GM18868 (cell line): Measurements from ENCODE around the gene STAT6.

Source experiments
- ATAC-seq: cut with Tn5 transposase; IDR thresholded peaks from one replicate; pipeline ENCODE4 v1.9.1; 2021; ENCODE audit warnings: mild to moderate bottlenecking, moderate library complexity; ENCODE audit not compliant: unreplicated experiment

Gene STAT6

GRCh38 chr12:57111031-57111734, at the start of gene STAT6:
STAT6 (minus strand) TSS chr12:57111362; CDS start chr12:57108278, 3,084 bp downstream.
- ATAC-seq, result peak; percentile 50

GRCh38 chr12:57160741-57161140, 49.6 kb upstream of the STAT6 start:
- no peak for ATAC-seq

GRCh38 chr12:57160040-57160439, 48.9 kb upstream of the STAT6 start:
- no peak for ATAC-seq

- no peak for ATAC-seq
Observed at GRCh38 chr12:57159311-57159710, 48.1 kb upstream of the STAT6 start.

- no peak for ATAC-seq
Observed at GRCh38 chr12:57158665-57159064, 47.5 kb upstream of the STAT6 start.

- ATAC-seq, result no peak
Observed at GRCh38 chr12:57158186-57158585, 47.0 kb upstream of the STAT6 start.

GRCh38 chr12:57157588-57158173, 46.5 kb upstream of the STAT6 start:
- no peak for ATAC-seq

GRCh38 chr12:57156701-57157403, 45.7 kb upstream of the STAT6 start:
- ATAC-seq, result no peak

GRCh38 chr12:57154804-57155434, 43.8 kb upstream of the STAT6 start:
- no peak for ATAC-seq

- ATAC-seq, result no peak
Observed at GRCh38 chr12:57154076-57154475, 42.9 kb upstream of the STAT6 start.

- no peak for ATAC-seq
Observed at GRCh38 chr12:57153415-57153997, 42.3 kb upstream of the STAT6 start.

- ATAC-seq, result no peak
Observed at GRCh38 chr12:57152639-57153038, 41.5 kb upstream of the STAT6 start.

- no peak for ATAC-seq
Observed at GRCh38 chr12:57151741-57152630, 40.8 kb upstream of the STAT6 start.

- ATAC-seq, result no peak
Observed at GRCh38 chr12:57150400-57151000, 39.3 kb upstream of the STAT6 start.

GRCh38 chr12:57149245-57149900, 38.2 kb upstream of the STAT6 start:
- no peak for ATAC-seq

- ATAC-seq, result no peak
Observed at GRCh38 chr12:57148469-57149244, 37.5 kb upstream of the STAT6 start.

- no peak for ATAC-seq
Observed at GRCh38 chr12:57146961-57147944, 36.1 kb upstream of the STAT6 start, which contains the start of gene LRP1-AS. LRP1-AS (minus strand) TSS chr12:57147619.
